Measurements from ENCODE around the gene MLXIPL. TPM values are rescaled to one million over a fixed set of nuclear protein-coding genes. Genes with fewer than 3 reads are reported as not detected.

MLXIPL gene
- total and polyA plus RNA-seq, 7 donors = 11.1 to 65.2 (median 22.9) TPM

- DNase-seq (no peak), ATAC-seq (peak; percentile 60 to 71 (median 66))
- Histone ChIP-seq H3K36me3 (ENCODE audit: insufficient read depth in 1 of 2, low read depth in 1 of 2) (no peaks in the 10 kb centered on the region), H3K9me3 (no peaks in the 10 kb centered on the region), H3K4me3 (no peak overlapping the region), H3K27me3 (ENCODE audit: insufficient read depth in 3 of 3, low read length in 2 of 3) (no peaks in the 10 kb centered on the region), H3K27ac (peak overlapping the region; percentile 98), H3K4me1 (peaks cover 26% of the 10 kb centered on the region)
- intact Hi-C loops (cut with DNase I) = no loop called here
- WGBS, 3 donors = 57 to 61% (median 59%) methylated on average over 11 of the region's 11 CpGs
- TF ChIP-seq CTCF (IDR thresholded peaks at IDR 0.05) = no peak
Measured at GRCh38 chr7:73560109-73560835, 64.0 kb downstream of the MLXIPL start.

DNA sequence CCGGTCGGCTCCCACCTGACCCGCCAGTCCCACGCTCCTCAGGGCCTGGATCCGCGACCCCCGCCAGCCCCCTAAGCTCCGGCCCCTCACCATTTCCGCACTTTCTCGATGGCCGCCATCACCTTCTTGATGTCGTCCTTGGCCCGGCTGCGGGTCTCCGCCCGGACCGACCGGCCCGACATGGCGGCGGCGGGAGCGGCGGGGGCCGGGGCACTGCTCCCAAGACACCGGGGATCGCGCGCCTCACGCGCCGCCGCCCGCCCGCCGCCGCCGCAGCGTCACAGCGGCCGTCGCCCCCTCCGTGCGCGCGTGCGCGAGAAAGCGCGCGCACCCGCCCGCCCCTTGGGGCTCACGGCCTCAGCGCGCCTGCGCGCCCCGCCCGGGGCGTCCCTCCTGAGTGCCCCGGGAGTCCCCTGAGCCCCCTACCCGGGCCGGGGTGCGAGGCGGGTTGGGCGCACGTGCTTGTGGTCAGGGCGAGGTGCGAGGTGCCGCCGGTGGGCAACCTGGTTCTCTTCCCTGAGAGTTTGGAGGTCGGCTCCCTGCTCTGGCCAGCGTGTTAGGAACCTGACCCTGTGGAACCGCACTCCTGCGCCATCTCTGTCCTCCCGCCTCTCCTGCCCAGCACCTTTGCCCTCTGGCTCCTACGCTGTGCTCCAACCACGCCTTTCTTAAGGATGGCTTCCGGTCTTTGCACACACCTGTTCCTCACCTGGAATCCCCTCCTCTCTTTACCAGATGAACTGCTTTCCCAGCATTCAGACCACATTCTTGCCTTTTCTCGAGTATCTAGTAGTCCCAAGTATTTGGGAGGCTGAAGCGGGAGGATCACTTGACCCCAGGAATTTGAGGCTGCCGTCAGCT lies 66.7 kb downstream of the MLXIPL start, which contains the start of gene BCL7B:
Gene BCL7B, minus strand, starts transcription at position 294 of the 861 bp plus-strand sequence. Its CDS starts 112 bp downstream, at position 182.
- intact Hi-C loops (cut with DNase I) = loop anchor here (1.0 to 5.0 kb wide), 3 partner anchors 21 to 37 kb away; partner anchors contain the start of genes BAZ1B (in 1 of the 2) and TBL2 (in 1 of the 2)
- H3K27ac ChIP-seq = peak within 1 kb of the TSS; percentile 98
- H3K36me3 ChIP-seq (ENCODE audit: insufficient read depth in 1 of 2, low read depth in 1 of 2) = peaks cover 2 to 21% of the 10 kb centered on the region in 2 donors
- H3K9me3 ChIP-seq = no peaks in the 10 kb centered on the region
- peaks cover 39% of the 10 kb centered on the region for H3K4me1 ChIP-seq
- peak; percentile 77 to 88 for DNase-seq
- TF ChIP-seq CTCF (IDR thresholded peaks at IDR 0.05) = no peak
- peak; percentile 66 to 74 (median 66) for ATAC-seq
- 5 to 7% (median 5%) methylated on average over 48 to 83 of the region's 83 CpGs for WGBS, 3 donors
- peak within 1 kb of the TSS; percentile 80 for H3K4me3 ChIP-seq
- no peaks in the 10 kb centered on the region for H3K27me3 ChIP-seq (ENCODE audit: insufficient read depth in 3 of 3, low read length in 2 of 3)

GRCh38 chr7:73557108-73557396 lies 67.3 kb downstream of the MLXIPL start:
- 0% methylated on average over 17 to 36 of the region's 36 CpGs; no CpG with 5 or more reads in 1 of the 3 donors for WGBS, 3 donors
- no peak for TF ChIP-seq CTCF (IDR thresholded peaks at IDR 0.05)
- H3K27me3 ChIP-seq (ENCODE audit: insufficient read depth in 3 of 3, low read length in 2 of 3) = no peaks in the 10 kb centered on the region
- peaks cover 3 to 27% of the 10 kb centered on the region in 2 donors for H3K36me3 ChIP-seq (ENCODE audit: insufficient read depth in 1 of 2, low read depth in 1 of 2)
- ATAC-seq = peak; percentile 90 to 93 (median 92)
- intact Hi-C loops (cut with DNase I) = loop anchor here (1.0 to 5.0 kb wide), 3 partner anchors 21 to 36 kb away; partner anchors contain the start of genes BAZ1B (in 1 of the 2) and TBL2 (in 1 of the 2)
- peaks cover 39% of the 10 kb centered on the region for H3K4me1 ChIP-seq
- no peaks in the 10 kb centered on the region for H3K9me3 ChIP-seq
- peak overlapping the region; percentile 80 for H3K4me3 ChIP-seq
- H3K27ac ChIP-seq = peak overlapping the region; percentile 98
- peak; percentile 95 to 97 for DNase-seq

- no peaks in the 10 kb centered on the region for H3K9me3 ChIP-seq
- H3K27me3 ChIP-seq (ENCODE audit: insufficient read depth in 3 of 3, low read length in 2 of 3) = no peaks in the 10 kb centered on the region
- peak overlapping the region; percentile 80 for H3K4me3 ChIP-seq
- 14 to 19% (median 14%) methylated on average over 27 to 28 of the region's 28 CpGs for WGBS, 3 donors
- ATAC-seq (no peak), DNase-seq (no peak)
- H3K4me1 ChIP-seq = peaks cover 39% of the 10 kb centered on the region
- peaks cover 6 to 33% of the 10 kb centered on the region in 2 donors for H3K36me3 ChIP-seq (ENCODE audit: insufficient read depth in 1 of 2, low read depth in 1 of 2)
- intact Hi-C loops (cut with DNase I) = loop anchor here (1.0 to 5.0 kb wide), 3 partner anchors 22 to 36 kb away; partner anchors contain the start of genes BAZ1B (in 1 of the 2) and TBL2 (in 1 of the 2)
- peak overlapping the region; percentile 98 for H3K27ac ChIP-seq
- no peak for TF ChIP-seq CTCF (IDR thresholded peaks at IDR 0.05)
Measured at GRCh38 chr7:73556208-73557107, 67.9 kb downstream of the MLXIPL start.
